HG02588 (cell line): ENCODE measurements around the gene HMGN1.
"Not testable (repeated sequence)": the region's sequence is repeated elsewhere in the genome, so short reads cannot be mapped to it uniquely, and the experiment has no call there.

Experiments used
- ATAC-seq: cut with Tn5 transposase; IDR thresholded peaks from one replicate; pipeline ENCODE4 v1.9.1; 2021; ENCODE audit warnings: mild to moderate bottlenecking, moderate library complexity; ENCODE audit not compliant: unreplicated experiment

Gene HMGN1

GRCh38 chr21:39369896-39370288 lies 21.0 kb upstream of the HMGN1 start:
- not testable (repeated sequence) for ATAC-seq

GRCh38 chr21:39367783-39368182 lies 18.9 kb upstream of the HMGN1 start:
- no peak for ATAC-seq

- ATAC-seq: no peak
These were observed 17.7 kb upstream of the HMGN1 start for GRCh38 chr21:39366563-39366962.

DNA sequence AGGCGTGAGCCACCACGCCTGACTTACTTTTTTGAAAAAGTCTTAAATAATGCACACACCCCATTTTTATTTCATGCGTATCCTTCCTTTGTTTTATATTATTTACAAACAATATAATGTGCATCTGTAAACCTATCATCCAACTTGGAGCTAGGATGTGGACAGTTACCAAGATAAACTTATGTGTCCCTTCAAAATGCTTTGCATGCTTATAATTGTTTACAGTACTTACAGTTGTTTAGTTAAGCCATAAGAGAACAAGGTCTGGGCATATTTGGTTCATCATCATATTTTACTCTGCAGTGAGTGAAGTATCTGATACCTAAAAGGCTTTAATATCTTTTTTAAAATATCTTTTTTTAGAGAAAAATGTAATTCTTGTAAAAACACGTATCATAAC lies 16.1 kb upstream of the HMGN1 start:
- no peak for ATAC-seq

GRCh38 chr21:39363607-39364555 lies 15.0 kb upstream of the HMGN1 start:
- no peak for ATAC-seq

- no peak for ATAC-seq
These were observed 13.8 kb upstream of the HMGN1 start for GRCh38 chr21:39362733-39363132.

GRCh38 chr21:39359382-39359781 lies 10.5 kb upstream of the HMGN1 start:
- ATAC-seq: no peak

GRCh38 chr21:39353295-39353694 lies 4.4 kb upstream of the HMGN1 start:
- no peak for ATAC-seq

DNA sequence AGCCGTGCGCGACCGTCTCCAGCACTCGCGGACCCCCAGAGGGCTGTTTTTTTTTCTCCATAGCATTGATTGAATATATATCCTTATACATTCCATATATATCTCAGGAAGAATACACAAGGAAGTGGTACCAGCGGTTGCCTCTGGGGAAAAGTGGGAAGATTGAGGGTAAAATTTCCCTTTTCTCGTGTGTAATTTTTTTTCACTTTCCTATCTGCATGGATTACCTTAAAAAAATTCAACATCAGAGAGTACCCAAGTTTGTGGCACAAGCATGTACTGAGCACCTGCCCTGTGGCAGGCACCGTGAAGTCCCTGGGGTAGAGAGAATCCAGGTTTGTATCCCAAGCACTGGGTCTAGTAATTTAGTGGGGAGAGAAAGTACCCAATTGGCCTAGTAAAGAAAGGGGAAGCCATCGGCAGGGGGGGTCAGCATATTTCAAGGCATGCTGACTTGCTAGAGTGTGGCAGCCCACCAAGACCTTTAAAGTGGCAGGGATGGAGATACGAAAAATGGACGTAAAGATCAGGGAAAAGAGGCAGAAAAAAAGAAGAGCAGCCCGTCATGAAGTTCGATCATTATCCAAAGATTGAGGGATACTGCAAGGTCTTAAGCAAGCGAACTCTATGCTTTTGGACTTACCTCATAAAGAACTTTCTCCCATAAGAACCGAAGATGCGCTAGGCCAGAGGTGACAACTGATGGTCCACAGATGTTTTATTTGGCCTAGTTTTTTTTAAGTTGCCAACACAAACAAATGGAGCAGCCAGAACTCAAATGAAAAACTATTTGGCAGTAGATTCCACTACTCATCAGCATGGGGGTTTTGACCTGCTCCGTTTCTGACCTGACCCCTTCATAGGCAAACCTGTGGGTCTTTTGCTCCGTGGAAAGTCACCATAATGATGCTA lies 1.5 kb upstream of the HMGN1 start:
- ATAC-seq: no peak

GRCh38 chr21:39349211-39350093 lies 564 bp upstream of the HMGN1 start:
- ATAC-seq: peak; percentile 81

GRCh38 chr21:39348040-39348354 lies 891 bp downstream of the HMGN1 start:
- no peak for ATAC-seq

DNA sequence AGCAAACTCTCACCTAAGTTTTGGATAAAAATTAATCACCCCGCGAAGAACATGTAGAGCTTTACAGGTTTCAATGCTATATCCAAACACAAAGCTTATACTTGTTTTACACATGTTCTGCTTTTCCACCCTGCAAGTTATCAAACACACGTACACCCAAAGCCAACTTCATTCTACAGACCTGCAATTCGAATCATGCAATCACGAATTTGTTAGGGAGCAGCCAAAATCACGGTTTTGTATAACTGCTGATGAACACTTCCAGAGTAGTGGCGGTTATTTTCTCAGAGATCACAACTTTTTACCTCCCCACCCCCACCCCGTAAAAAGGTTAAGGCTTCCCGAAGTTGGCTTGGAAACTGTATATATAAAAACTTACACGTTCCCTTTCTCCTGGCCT lies 1.4 kb downstream of the HMGN1 start:
- no peak for ATAC-seq

DNA sequence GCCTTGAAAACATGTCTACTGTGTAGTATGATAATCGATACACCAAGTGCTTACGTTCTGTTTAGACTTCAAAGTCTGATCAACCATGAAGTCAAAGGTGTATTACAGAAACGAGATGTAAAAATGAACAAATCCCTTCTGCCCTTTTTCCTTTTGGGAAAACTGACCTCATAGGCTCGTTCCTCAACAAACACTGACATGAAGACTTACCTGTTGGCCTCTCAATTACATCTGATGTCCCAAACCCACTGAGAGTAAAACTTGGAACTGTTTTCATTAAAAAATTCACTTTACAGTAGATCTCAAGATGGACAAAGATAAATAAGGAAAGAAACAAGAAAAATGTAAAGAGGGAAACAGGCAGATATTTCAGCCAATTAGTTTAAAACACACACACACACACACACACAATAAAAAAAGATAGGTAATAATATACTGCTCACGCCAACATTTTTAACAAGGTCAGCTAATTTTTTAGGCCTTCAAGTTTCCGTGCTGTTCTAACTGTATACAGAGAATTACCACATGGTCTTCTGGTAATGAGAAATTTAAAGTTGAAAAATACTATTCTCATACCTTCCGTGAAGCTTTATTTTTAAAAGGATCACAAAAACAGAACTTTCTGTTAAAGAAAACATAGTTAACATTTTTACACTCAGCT lies 2.1 kb downstream of the HMGN1 start:
- ATAC-seq: no peak

GRCh38 chr21:39346206-39346605 lies 2.7 kb downstream of the HMGN1 start:
- ATAC-seq: no peak

DNA sequence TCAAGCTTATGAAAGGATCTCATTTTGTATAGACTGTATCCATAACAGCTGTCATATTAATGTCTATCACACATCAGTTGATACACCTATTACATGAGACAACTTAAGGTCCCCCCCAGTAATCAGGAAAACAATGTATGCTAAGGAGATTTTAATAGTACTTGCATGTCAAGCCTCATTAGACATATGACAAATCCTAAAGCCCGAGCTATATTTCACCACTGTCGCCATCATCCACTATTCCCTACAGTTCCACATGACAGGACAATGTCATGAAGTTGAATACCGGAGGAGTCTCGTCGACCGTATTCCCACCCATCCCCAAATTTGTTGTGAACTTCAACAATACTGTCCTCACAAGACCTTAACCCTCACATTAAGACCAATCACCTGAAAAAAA lies 3.4 kb downstream of the HMGN1 start:
- ATAC-seq: no peak

DNA sequence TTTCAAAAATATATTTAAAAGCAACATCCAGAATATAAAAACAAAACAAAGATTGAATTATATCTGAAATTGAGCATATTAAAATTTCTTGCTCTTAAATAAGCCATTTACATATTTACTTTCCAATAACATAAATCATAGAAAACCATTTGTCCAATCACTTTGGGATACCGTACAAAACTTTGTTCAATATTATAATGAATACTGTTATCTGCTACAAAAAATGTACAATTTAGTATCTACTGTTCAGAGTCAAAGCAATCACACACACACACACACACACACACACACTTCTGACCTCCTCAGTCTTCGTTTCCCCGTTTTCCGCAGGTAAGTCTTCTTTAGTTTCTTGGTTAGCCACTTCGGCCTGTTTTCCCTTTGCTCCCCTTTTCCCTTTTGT lies 4.0 kb downstream of the HMGN1 start:
- ATAC-seq: no peak

DNA sequence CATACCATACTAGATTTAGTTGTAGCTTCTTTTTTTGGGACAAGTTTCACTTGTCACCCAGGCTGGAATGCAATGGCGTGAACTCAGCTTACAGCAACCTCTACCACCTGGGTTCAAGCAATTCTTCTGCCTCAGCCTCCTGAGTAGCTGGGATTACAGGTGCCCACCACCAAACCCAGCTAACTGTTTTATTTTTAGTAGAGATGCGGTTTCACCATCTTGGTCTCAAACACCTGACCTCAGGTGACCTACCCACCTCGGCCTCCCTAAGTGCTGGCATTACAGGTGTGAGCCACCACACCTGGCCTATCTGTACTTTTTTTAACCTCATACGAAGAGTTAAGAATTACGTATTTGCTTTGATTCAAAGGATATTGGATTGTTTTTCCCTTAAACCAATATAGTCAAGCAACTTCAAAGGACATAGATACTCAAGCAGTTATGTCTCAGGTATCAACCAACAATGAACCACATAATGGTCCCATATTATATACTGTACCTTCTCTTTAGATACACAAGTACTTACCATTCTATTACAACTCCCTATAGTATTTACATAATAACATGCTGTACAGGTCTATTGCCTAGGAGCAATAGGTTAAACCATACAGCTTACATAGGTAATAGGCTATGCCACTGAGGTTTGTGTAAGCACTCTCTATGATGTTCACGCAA lies 7.5 kb downstream of the HMGN1 start:
- ATAC-seq: no peak

DNA sequence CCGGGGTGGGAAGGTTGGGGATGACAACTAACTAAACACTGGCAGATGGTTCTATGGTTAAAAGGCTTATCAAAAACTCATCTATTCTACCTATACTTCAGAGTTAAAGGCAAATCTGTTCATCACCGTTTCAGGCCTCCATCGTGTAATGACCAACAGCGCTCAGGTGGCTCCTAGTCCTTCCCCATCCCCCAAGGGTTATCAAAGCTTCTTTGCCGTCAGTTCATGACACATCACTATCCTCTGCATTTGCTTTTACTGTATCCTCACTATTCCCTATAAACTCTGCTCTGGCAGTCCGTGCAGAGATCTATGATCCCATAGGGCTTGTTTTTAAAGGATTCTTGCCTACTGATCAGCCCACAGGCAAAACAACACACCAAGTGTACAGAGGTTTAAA lies 8.2 kb downstream of the HMGN1 start:
- ATAC-seq: no peak

DNA sequence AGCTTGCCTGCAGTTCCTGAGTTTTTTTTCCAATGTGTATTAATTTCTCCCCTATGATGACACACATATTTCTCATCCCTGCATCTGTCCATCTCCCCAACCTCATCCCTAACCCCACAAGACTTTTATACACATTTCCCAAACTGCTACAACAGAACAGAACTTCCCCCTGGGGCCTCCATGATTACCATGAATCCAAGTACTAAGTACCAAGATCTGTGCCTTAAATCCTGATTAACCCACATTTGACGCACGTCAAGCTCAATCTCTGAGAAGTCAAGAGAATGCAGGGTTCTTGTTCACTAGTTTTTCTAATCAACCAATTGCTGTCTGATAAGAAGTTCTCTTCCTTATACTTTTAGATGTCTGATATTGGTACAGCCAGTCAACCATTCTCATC lies 9.7 kb downstream of the HMGN1 start:
- no peak for ATAC-seq

- ATAC-seq: no peak
These were observed 12.4 kb downstream of the HMGN1 start for GRCh38 chr21:39336457-39337008.
